IMR-90 (cell line): ENCODE measurements around the gene EIF2B4. TPM values are rescaled to one million over a fixed set of nuclear protein-coding genes. Genes with fewer than 3 reads are reported as not detected.
A peak's percentile ranks its signal among the peaks of the same experiment; 100 is the strongest.

Source experiments
- ATAC-seq: fragments of 200-7000 bp; cut with Tn5 transposase; 2 replicates; pipeline ENCODE4 v1.9.1; 2020; ENCODE audit warnings: low read depth, mild to moderate bottlenecking, moderate library complexity
- BruUV-seq: library from RNA; stranded (reverse); fragments of 400-500 nt; replicated peaks from 2 replicates; lab custom pipeline; 2021; lab: Mats Ljungman, UMichigan
- CTCF ChIA-PET: fragments of 300-600 bp; formaldehyde crosslinking; extraction: SDS; loops from one replicate; lab custom pipeline; 2021; ENCODE audit warnings: antibody characterized with exemption; lab: Yijun Ruan, JAX
- POLR2A ChIA-PET: fragments of 300-600 bp; sonication (Branson Sonifier 250); formaldehyde crosslinking; loops from one replicate; lab custom pipeline; 2022; ENCODE audit warnings: antibody characterized with exemption; ENCODE audit not compliant: unreplicated experiment; lab: Charles Lee
- DNase-seq: peaks from one replicate; pipeline ENCODE4 v3.0.0; 2013
- H2AFZ ChIP-seq: replicated peaks from 2 replicates; pipeline ENCODE3; 2013; ENCODE audit warnings: low read length, mild to moderate bottlenecking; ENCODE audit not compliant: poor library complexity
- H2AK5ac ChIP-seq: 2 replicates; pipeline ENCODE4 v1.6.1; 2013; ENCODE audit warnings: low read depth, low read length, inconsistent platforms
- H2AK9ac ChIP-seq: replicated peaks from 2 replicates; pipeline ENCODE3; 2013; ENCODE audit warnings: mild to moderate bottlenecking, low read depth, low read length, moderate library complexity; ENCODE audit not compliant: poor library complexity
- H2BK120ac ChIP-seq: 2 replicates; pipeline ENCODE4 v1.6.1; 2013; ENCODE audit warnings: low read depth, low read length, inconsistent platforms
- H2BK15ac ChIP-seq: 3 replicates; pipeline ENCODE4 v1.6.1; 2013; ENCODE audit warnings: low read depth, low read length, inconsistent platforms
- H2BK20ac ChIP-seq: 2 replicates; pipeline ENCODE4 v1.6.1; 2013; ENCODE audit warnings: low read depth, mild to moderate bottlenecking, inconsistent platforms, low read length, moderate library complexity
- H2BK5ac ChIP-seq: 2 replicates; pipeline ENCODE4 v1.6.1; 2013; ENCODE audit warnings: mild to moderate bottlenecking, low read depth, low read length, inconsistent platforms; ENCODE audit not compliant: poor library complexity, severe bottlenecking
- H3K14ac ChIP-seq: replicated peaks from 2 replicates; pipeline ENCODE4 v1.6.1; 2013; ENCODE audit warnings: low read depth, low read length, inconsistent platforms
- H3K18ac ChIP-seq: 2 replicates; pipeline ENCODE4 v1.6.1; 2013; ENCODE audit warnings: low read depth, low read length, control low read depth
- H3K23ac ChIP-seq: 2 replicates; pipeline ENCODE4 v1.6.1; 2013; ENCODE audit warnings: low read depth, low read length, inconsistent platforms
- H3K27ac ChIP-seq: 2 replicates; pipeline ENCODE4 v1.5.1; 2013; ENCODE audit warnings: mild to moderate bottlenecking, control low read depth, low read length; ENCODE audit not compliant: insufficient read depth
- H3K27me3 ChIP-seq: 2 replicates; pipeline ENCODE4 v1.6.1; 2013; ENCODE audit warnings: low read length; ENCODE audit not compliant: control insufficient read depth, insufficient read depth
- H3K36me3 ChIP-seq: 2 replicates; pipeline ENCODE4 v1.6.1; 2013; ENCODE audit warnings: low read length, mixed read lengths; ENCODE audit not compliant: control insufficient read depth, insufficient read depth
- H3K4ac ChIP-seq: 2 replicates; pipeline ENCODE4 v1.6.1; 2013; ENCODE audit warnings: low read depth, low read length, inconsistent platforms
- H3K4me1 ChIP-seq: 2 replicates; pipeline ENCODE4 v1.6.1; 2013; ENCODE audit warnings: low read length, mixed read lengths; ENCODE audit not compliant: control insufficient read depth, insufficient read depth
- H3K4me2 ChIP-seq: 2 replicates; pipeline ENCODE4 v1.6.1; 2013; ENCODE audit warnings: low read depth, mild to moderate bottlenecking, control low read depth, low read length, moderate library complexity
- H3K4me3 ChIP-seq: 2 replicates; pipeline ENCODE4 v1.5.1; 2013; ENCODE audit warnings: low read depth, mild to moderate bottlenecking, control low read depth, low read length, moderate library complexity; ENCODE audit not compliant: insufficient read depth
- H3K56ac ChIP-seq: 2 replicates; pipeline ENCODE4 v1.6.1; 2013; ENCODE audit warnings: low read length, inconsistent platforms; ENCODE audit not compliant: insufficient read depth; ENCODE audit errors: extremely low read depth
- H3K79me1 ChIP-seq, 2 experiments: 2 replicates each; pipeline ENCODE4 v1.6.1; 2013; ENCODE audit warnings: low read length in 2 of 2, inconsistent platforms in 1 of 2, low read depth in 1 of 2
- H3K9ac ChIP-seq: 2 replicates; pipeline ENCODE4 v1.6.1; 2013; ENCODE audit warnings: low read depth, low read length, control low read depth
- H3K9me1 ChIP-seq: 2 replicates; pipeline ENCODE4 v1.6.1; 2013; ENCODE audit warnings: low read length, inconsistent platforms; ENCODE audit not compliant: insufficient read depth
- H3K9me3 ChIP-seq: 2 replicates; pipeline ENCODE4 v1.6.1; 2013; ENCODE audit warnings: low read length; ENCODE audit not compliant: control insufficient read depth, insufficient read depth
- H4K20me1 ChIP-seq: 2 replicates; pipeline ENCODE4 v1.6.1; 2013; ENCODE audit warnings: low read length, inconsistent platforms; ENCODE audit not compliant: insufficient read depth
- H4K5ac ChIP-seq: 2 replicates; pipeline ENCODE4 v1.6.1; 2013; ENCODE audit warnings: mild to moderate bottlenecking, low read depth, low read length, control low read depth
- H4K8ac ChIP-seq, 2 experiments: 2 replicates each; pipeline ENCODE4 v1.6.1; 2013; ENCODE audit warnings: low read depth in 2 of 2, low read length in 2 of 2, control low read depth in 1 of 2, inconsistent platforms in 1 of 2
- H4K91ac ChIP-seq: 2 replicates; pipeline ENCODE4 v1.6.1; 2013; ENCODE audit warnings: low read depth, low read length, inconsistent platforms; ENCODE audit not compliant: insufficient read depth
- ELK1 ChIP-seq: fragments of 150-350 bp; IDR thresholded peaks from 2 replicates; pipeline ENCODE4 v1.6.1; 2016; ENCODE audit warnings: low read depth, mild to moderate bottlenecking, low read length, moderate library complexity, borderline replicate concordance
- MXI1 ChIP-seq: IDR thresholded peaks from 2 replicates; pipeline ENCODE4 v1.6.1; 2012; ENCODE audit warnings: low read depth, mild to moderate bottlenecking, low read length, moderate library complexity, borderline replicate concordance
- POLR2A ChIP-seq: IDR thresholded peaks from 2 replicates; pipeline ENCODE4 v1.6.1; 2012; ENCODE audit warnings: mild to moderate bottlenecking, low read depth, low read length
- WGBS, 2 experiments: methylation state at CpG; one replicate each; pipeline versions ENCODE4 v1.1.5 to v1.1.7; 2013; ENCODE audit warnings: missing lambda C conversion rate in 2 of 2; ENCODE audit not compliant: insufficient read length in 1 of 2; ENCODE audit errors: extremely low coverage in 2 of 2; 5-methylcytosine and 5-hydroxymethylcytosine counted together
- dilution Hi-C: fragments of 300-500 bp; cut with HindIII; formaldehyde crosslinking; loops from one replicate; pipeline ENCODE4 v1.14.3; 2018; ENCODE audit warnings: low sequenced_read_pairs; ENCODE audit not compliant: unreplicated experiment
- in situ Hi-C: fragments of 300-500 bp; cut with MboI; formaldehyde crosslinking; loops from 3 replicates; pipeline ENCODE4 v1.14.3; 2019; ENCODE audit warnings: low sequenced_read_pairs, inconsistent platforms, mixed read lengths
- intact Hi-C: fragments of 100-400 bp; cut with micrococcal nuclease; formaldehyde crosslinking; loops from 2 replicates; pipeline ENCODE4 v1.10.0; 2022
- polyA plus RNA-seq, 3 experiments: library from polyadenylated mRNA; depleted of rRNA; stranded (reverse); fragments of >200 nt; gene quantifications; 2 replicates each; pipeline ENCODE4 v1.2.3, GENCODE V29; 2012; ENCODE audit warnings: low replicate concordance in 1 of 3
- total RNA-seq: library from RNA; depleted of rRNA; stranded (reverse); fragments of >200 nt; gene quantifications from 2 replicates; pipeline ENCODE4 v1.2.3, GENCODE V29; 2012

The EIF2B4 gene
- total and polyA plus RNA-seq, 2 of the 4 experiments (the other 2 are of a cell fraction), result 40.3 to 47.9 TPM

GRCh38 chr2:27370816-27371620 lies 880 bp upstream of the EIF2B4 start:
- dilution Hi-C loops, result no loop called here

More at GRCh38 chr2:27370816-27371620, 880 bp upstream of the EIF2B4 start:
- peak overlapping the region; percentile 37 for H2BK120ac ChIP-seq
- peak overlapping the region; percentile 71 for H3K4me3 ChIP-seq
- H3K4me1 ChIP-seq, result peaks cover 8% of the 10 kb centered on the region
- H3K36me3 ChIP-seq, result peaks cover 46% of the 10 kb centered on the region
- TF ChIP-seq POLR2A (no peak), ELK1 (no peak), MXI1 (peak; percentile 78; the same call in 1 of the 2 replicates)
- no peaks in the 10 kb centered on the region for H3K9me3 ChIP-seq
- H4K8ac ChIP-seq, result peak overlapping the region; percentile 82 to 96
- no peak overlapping the region for H2BK20ac ChIP-seq
- H2BK5ac ChIP-seq, result peak overlapping the region; percentile 86
- H2AFZ ChIP-seq, result peak overlapping the region; percentile 98
- peak overlapping the region; percentile 97 for H3K4me2 ChIP-seq
- POLR2A ChIA-PET, result no interaction called here
- peak overlapping the region; percentile 78 for H3K9ac ChIP-seq
- intact Hi-C loops, result loop anchor here (1.0 kb wide), 1 partner anchor 50 kb away; no protein-coding TSS in a partner anchor
- peak overlapping the region; percentile 44 for H4K5ac ChIP-seq
- H3K18ac ChIP-seq, result no peak overlapping the region; the same call in 1 of the 2 replicates
- peaks cover 16% of the 10 kb centered on the region; the same call in 1 of the 2 replicates for H4K20me1 ChIP-seq
- peak overlapping the region; percentile 92 for H3K14ac ChIP-seq
- H3K27me3 ChIP-seq, result no peaks in the 10 kb centered on the region
- peak overlapping the region; percentile 98 for H2AK5ac ChIP-seq
- peak overlapping the region; percentile 84 for H3K27ac ChIP-seq
- peak overlapping the region; percentile 95 for H4K91ac ChIP-seq
- BruUV-seq, result no TSS peak
- peak; percentile 53 for DNase-seq
- H2BK15ac ChIP-seq, result 0 out of 3 replicates have a peak overlapping the region, but pooled peaks have one; percentile 15
- H3K23ac ChIP-seq, result peak overlapping the region; percentile 77
- H3K56ac ChIP-seq, result peak overlapping the region; percentile 88
- CTCF ChIA-PET, result no interaction called here
- H3K79me1 ChIP-seq, result peaks cover 31 to 78% of the 10 kb centered on the region in 2 experiments
- in situ Hi-C loops, result no loop called here
- peaks cover 5% of the 10 kb centered on the region; the same call in 1 of the 2 replicates for H3K9me1 ChIP-seq
- 0% methylated on average over 32 of the region's 46 CpGs; no CpG with 5 or more reads in 1 of the 2 experiments for WGBS, 2 experiments
- ATAC-seq, result peak; percentile 42
- H2AK9ac ChIP-seq, result peak overlapping the region; percentile 98
- peak overlapping the region; percentile 95 for H3K4ac ChIP-seq
